ENCODE results near the gene WT1.
"Not testable (repeated sequence)": the region's sequence is repeated elsewhere in the genome, so short reads cannot be mapped to it uniquely, and the experiment has no call there.

Gene WT1

DNA sequence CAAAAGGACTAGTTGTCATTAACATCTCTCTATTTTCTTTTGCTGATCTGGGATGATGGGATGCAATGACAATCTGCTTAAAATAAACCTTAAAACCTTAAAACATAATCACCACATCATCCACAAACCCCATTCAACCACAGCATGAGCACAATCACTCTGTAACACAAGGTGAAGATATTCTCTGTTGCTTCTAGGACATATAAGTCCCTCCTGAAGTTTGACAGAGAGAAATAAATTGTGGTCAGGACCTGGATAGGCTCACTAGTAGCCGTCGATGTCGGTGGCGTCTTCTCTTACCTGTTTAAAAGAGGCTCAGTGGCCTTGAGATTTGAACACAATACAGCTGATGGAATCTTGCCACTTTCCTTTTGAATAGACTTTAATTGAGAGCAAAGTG is 47.9 kb downstream of the WT1 start:
- DNase-seq (ENCODE audit: low spot score): no peak

DNA sequence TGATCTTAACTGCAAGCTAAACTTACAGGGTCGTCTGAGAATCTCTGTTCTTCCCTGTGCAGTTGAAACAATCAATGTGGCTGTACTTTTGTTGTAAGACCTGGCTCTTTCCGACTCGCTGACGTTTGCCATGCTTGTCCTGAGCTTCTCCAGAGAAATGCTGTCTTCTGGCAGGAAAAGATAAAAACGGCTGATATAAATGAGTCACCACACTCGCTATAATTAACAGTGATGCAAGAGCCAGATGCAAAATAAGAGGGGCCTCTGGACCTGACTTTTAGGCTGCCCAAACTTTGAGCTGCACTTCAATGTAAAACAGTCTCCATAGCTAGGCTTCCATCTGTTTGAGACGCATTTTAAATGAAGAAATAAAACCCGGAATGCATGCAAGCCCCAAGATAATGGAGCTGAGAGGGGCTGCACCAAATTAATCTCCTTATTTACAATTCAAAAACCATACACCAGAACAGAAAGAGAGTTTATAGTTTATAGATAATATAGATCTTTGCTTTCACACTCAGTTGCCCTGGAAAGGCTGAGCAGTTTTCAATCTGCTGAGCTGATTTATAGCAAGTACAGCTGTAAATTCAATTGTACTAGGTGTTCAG is 48.5 kb downstream of the WT1 start:
- no peak for DNase-seq (ENCODE audit: low spot score)

DNA sequence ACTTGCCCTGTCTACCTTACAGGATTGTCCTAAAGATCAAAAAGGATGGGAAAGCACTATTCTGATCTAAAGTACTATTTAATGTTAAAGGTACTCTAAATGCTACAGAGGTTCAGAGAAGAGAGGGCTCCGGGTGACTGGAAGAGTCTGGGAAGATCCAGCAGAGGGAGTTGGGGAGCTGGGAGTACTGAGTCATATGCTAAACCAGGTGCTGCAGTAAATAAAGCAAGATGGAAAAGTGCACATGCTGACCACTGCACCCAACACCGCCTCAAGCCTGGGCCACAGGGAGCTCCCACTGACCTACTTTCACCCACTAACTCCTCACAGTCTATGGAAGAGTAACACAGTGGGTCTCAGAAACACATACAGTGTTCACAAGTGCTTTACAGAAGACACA is 49.3 kb downstream of the WT1 start:
- peak; percentile 27 for DNase-seq (ENCODE audit: low spot score)

DNA sequence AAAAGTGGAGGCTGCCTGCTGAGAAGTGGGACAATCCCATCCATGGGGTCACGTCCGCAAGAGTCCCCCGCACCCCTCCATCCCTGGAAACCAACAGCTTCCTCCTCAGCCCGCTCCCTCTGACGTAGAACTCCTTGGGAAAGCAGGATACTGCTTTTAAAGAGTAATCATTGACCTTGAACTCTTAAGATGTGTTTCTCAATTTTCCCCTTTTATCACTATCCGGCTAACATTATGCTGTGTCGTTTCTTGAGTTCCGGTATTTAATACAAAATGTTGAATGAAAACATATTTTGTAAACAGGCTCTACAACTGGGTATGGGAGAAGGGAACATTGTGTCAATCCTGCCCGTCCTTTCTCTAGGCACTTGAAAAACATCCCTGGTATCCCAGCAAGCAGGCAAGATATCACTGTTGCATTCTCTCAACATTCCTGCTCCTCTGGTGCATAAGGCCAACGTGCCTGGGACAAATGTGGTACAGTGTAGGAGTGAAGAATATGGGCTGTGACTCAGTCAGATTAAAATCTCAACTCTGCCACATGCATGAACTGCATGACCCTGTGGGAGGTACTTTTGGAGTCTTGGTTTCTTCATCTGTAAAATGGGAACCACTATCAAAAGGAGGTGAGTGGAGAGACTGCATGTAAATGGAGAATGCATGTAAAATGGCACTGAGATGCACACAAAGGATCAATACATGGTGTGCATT is 52.8 kb downstream of the WT1 start:
- no peak for DNase-seq (ENCODE audit: low spot score)

DNA sequence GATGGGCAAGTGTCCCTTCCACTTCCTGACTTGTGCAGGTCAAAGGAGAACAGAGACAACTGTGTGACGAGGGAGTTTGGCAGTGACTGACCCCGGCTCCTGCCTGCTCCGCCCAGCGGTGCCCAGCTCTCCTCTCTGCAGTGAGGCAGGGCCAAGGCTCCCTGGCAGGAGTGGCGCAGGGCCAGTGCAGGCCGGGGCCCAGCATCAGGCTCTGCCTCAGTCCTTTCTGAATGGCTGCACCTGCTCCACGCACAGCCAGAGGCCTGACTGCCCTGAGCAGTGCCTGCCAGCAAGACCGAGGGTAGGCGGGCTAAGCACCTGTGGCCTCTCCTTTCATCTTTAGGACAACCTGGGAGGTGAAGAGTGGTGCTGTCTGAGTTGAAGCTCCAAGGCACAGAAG is 54.2 kb downstream of the WT1 start:
- DNase-seq (ENCODE audit: low spot score): no peak

DNA sequence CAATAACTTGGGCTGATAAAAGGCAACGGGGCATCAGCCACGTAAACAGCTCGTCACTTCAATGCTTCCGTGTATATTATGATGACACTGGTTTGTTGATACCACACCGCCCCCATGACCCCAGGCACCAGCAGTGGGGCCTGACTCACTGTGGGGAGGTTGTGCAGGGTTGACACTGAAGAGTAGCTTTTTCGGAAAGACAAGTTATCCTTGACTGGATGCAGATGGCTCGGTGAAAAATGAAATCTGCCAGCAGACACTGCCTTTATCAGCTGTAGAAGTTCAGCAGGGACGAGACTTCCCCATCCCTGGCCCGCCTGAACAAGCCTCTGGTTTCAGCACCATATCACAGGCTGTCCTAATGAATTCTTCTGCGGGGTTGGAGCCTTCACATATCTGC is 55.6 kb downstream of the WT1 start:
- DNase-seq (ENCODE audit: low spot score): no peak

DNA sequence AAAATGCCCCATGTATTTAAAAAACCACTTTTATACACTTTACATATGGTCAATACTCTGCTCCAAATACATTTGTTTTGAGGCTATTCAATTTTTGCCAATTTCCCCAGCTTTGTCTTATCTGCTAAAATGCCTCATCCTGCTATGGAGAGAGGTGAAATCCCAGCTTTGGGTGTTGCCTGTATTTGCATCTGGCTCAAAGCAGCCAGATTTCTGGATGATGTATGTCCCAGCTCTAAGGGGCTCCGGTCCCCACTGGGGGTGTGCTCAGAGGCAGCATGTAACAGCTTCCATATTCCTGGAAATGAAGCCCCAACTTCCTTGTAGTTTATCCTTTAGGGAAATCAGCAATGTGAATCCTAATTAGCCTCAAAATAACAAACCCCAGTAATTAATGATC is 59.5 kb downstream of the WT1 start:
- DNase-seq (ENCODE audit: low spot score): no peak

DNA sequence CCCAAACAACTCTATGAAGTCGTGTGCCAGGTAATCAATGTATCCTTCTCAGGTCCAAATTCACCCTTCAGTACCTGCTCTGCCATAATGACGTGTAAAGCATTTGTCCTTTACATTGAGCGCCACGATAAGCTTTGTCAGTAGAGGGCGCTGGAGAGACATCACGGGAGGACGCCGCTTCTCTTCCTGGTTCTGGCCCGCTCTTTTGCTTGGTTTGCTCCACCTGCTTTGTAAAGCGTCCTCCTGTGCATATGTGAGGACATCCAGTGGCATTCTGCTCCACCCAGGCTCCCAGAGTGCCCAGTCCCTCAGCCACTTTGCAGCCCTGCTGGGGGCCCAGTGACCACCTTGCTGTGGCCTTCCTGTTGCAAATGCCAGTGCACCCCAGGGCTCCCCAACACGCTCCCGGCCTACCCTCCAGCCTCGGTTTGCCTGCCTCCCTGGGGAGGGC is 61.1 kb downstream of the WT1 start:
- DNase-seq (ENCODE audit: low spot score): peak; percentile 22

DNA sequence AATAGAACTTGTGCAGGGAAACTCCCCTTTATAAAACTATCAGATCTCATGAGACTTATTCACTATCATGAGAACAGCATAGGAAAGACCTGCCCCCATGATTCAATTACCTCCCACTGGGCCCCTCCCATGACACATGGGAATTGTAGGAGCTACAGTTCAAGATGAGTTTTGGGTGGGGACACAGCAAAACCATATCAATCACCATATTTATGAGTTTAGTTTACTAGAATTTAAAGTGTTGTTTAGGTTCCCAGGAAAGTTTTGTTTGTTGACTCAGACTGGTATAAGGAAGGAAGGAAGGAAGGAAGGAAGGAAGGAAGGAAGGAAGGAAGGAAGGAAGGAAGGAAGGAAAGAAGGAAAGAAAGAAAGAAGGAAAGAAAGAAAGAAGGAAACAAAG is 65.4 kb downstream of the WT1 start:
- DNase-seq (ENCODE audit: low spot score): not testable (repeated sequence)

DNA sequence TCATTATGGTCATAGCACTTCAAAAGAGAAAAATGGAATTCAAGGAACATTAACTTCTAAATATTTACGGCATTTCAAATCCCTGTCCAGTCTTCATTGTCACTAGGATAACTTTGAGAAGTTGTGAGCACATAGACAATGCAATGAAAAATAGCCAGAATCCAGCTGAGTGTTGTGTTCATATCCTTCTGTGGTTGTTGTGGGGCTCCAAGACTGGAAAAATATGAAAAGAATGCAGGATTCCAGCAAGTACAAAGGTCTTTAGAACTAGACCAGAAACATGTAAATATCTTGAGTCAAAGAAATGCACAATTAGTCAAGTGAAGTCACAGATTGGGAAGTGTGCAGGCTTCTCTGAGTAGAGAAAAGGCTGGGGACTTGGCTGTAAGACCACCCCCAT is 68.7 kb downstream of the WT1 start:
- DNase-seq (ENCODE audit: low spot score): no peak

DNA sequence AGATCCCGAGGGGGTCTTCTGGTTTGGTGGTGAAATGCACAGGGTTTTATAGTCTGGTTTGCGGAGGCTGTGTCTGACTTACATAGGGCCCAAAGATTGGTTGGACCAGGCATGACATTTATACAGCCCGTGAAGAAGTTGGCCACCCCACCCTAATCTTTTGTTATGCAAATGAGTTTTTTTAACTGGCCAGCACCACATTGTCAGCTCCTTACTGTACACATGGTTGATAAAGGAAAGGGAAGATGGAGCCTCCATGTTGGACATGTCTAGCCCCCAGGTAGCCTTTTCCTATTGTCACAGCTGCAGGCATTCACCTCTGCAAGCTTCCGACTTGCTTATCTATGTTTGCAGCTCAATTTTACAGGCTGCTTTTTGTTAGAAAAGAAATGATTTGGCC is 70.1 kb downstream of the WT1 start:
- DNase-seq (ENCODE audit: low spot score): no peak

DNA sequence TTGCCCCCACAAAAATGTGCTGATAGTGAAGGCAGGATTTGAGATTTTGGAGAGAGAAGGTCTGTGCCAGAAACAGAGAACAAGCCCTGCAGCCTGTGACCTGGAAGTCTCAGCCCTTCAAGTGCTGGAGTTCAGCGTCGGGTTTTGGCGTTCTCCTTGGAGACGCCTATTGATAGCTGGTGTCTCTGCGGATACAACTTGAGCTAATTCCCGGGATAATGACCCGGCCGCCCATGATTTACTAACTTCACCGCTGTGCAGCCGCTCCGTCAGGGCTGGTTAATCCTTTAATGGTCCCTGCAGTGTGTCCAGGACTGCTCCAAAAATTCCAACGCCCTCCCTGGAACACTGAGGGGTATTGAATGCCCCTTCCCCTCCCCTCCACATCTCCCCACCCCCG is 76.6 kb downstream of the WT1 start:
- DNase-seq (ENCODE audit: low spot score): no peak

DNA sequence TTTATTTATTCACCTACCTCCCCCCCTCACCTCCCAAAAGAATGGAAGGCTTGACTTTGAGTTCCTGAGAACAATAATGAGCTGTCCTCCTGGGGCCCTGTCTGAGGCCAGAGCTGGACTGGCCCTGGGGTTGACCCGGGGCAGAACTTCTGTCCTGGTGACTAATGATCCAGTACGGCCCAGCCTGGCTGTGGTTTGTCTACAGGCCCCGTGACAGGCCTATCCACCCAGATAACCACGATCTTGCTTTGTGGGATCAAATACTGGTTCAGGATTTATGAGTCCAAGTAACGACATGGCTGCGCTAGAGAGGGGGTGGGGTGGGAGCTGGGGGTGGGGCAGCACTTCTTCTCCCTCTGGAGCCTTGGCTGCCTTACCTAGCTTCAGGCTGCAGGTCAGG is 81.5 kb downstream of the WT1 start:
- DNase-seq (ENCODE audit: low spot score): no peak

DNA sequence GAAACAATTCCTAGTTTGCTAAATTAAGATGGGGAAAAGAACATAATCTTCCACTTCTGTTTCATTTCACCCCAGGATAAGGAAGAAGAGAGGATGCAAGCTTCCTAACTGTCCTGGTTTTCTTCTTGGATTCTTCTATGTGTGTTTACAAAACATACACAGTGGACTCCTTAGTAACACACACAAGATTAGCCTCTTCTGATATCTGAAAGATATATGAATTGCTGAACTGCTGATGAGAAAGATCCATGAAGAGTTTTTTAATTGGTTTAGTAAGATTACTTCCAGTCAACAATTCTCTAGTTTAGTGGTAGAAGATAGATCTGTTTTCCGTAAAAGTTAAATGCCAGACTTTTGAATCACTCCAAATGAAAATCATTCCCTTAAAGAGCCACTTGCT is 86.8 kb downstream of the WT1 start:
- no peak for DNase-seq (ENCODE audit: low spot score)

DNA sequence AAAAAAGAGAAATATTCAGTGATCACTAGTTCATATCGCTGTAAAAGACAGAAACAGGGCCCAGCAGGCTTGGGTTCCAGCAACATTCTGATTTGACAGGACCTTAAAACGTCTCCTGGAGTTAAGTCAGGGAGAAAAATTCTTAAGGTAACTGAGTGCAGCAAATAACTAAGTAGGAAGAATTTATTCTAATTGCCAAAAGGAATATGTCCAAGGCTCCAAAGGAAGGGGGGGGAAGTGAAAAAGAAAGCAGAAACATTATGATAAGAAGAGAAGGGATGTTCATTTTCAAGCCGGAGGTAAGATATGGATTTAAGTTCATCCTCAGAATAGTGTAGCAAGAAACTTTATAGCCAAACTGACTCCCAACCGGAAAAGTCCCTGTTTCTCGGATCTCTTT is 90.4 kb downstream of the WT1 start:
- DNase-seq (ENCODE audit: low spot score): no peak

DNA sequence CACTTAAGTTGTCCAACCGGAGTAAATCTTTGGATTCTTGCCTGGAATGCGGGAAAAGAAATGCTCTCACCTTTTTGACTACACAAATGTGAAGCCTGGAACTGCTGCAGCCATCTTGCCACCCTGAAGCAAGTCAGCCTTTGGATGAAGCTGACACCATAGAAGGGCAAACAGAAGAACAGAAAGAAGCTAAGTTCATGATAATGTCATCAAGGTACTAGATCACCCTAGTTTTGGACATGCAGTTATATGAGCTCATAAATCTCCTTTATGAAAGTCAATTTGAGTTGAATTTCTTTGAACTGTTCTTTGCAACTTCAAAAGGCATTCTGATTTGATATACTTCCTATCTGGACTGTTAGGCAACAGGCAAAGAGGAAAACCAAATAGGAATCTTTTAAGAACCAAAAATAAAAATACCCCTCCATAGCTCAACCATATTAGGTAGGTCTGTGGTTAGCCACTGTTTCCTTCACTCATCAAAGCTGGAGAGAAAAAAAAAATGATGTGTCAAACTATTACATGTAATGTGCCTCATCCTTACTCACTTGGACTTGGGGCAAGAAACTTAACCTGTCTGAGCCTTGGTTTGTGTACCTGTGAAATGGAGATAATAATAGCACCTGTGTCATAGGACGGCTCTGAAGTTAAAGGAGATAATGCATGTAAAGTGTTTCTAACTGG is 91.9 kb downstream of the WT1 start:
- DNase-seq (ENCODE audit: low spot score): no peak

DNA sequence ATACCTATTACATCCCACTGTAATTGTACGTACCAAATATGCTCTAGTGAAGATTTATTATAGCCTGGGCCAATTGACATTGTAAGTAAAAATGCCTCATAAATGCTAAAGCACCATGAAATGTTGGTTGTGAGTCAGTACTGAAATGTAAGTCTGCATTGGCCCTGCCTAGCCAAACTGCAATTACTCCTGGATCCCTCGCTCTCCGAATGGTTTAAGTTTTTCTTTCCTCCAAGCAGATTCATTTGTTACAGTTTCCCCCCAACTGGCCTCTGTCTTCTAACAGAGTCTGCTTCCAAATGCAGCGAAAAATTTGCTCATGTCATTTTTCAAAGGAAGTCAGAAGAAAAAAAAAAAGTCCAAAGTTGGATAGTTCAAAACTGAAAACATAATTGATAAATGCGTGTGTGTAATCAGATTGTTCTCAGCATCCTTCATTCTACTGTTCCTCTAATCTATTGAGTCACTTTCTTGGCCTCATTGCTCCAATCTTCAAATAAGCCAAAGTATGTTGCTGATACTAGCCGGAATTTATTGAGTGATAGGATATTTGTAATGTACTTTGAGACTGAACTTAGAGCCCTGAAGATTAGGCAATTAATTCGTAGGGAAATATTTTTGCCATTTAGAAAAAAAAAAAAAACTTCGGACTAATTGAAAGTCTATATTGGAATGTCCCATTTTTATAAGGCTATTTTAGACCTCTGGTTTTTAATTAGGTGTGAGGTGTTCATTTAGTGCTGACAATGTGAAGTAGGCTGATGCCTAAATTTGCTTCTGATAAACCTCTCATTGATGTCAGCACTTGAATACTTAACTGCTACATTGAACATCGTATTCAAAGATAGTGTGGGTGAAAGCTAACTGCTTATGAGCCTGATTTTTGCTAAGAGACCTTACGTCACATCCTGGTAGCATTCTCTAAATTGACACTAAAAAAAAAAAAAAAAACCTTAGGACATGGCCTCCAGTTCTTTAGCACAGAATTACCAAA is 93.4 kb downstream of the WT1 start:
- DNase-seq (ENCODE audit: low spot score): no peak

DNA sequence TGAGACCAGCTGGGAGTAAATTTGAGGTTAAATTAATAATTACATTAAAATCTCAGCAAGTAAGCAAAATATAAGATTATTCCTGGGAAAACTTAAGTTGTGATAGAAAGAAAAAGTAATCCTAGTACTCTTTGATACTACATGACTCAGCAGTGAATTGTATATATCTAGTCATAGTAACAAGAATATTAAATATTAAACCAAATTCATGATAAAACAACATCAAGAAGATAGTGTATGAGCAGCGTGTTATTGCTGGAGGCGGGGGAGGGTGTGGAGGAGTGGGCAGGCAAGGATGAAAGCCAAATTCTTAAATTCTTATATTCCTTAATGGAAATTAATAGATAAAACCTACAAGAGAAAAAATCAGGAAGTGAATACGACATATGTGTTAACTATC is 95.2 kb downstream of the WT1 start:
- DNase-seq (ENCODE audit: low spot score): no peak
